K562 (cell line): Measurements from ENCODE around the gene ATP8B2. TPM values are rescaled to one million over a fixed set of nuclear protein-coding genes. Genes with fewer than 3 reads are reported as not detected.

ENCODE experiments used
- JUN ChIP-seq, 2 experiments: sonication (generic) in 1 of 2; formaldehyde crosslinking in 1 of 2; IDR thresholded peaks; 2 replicates each; pipeline versions ENCODE4 v1.6.1 to v1.8.0; 2012 to 2022; ENCODE audit warnings: borderline replicate concordance in 2 of 2, mild to moderate bottlenecking in 2 of 2, improper control_type of control experiment in 1 of 2, low read depth in 1 of 2, low read length in 1 of 2, missing genetic modification reagents in 1 of 2
- polyA plus RNA-seq, 8 experiments: library from polyadenylated mRNA; depleted of rRNA in 4 of 8; stranded (reverse) in 5 of 8; unstranded in 3 of 8; fragments of >200 nt; fragmentation: Nextera tagmentation in 2 of 8; fragmentation: Illumina TruSeq in 1 of 8; extraction: Ambion mirVana in 2 of 8; extraction: Trizol in 1 of 8; gene quantifications; 2 replicates each; pipeline versions ENCODE4 v1.2.1 to v1.2.3, GENCODE V29; 2011 to 2014; ENCODE audit warnings: inconsistent platforms in 1 of 8, missing spikeins in 1 of 8
- total RNA-seq, 7 experiments: library from RNA; depleted of rRNA in 6 of 7; stranded (reverse); fragments of >200 nt in 6 of 7; fragmentation: Illumina TruSeq in 2 of 7; extraction: Trizol in 2 of 7; gene quantifications; 2 replicates each; pipeline versions ENCODE4 v1.2.1 to v1.2.3, GENCODE V29; 2011 to 2021; ENCODE audit warnings: low replicate concordance in 1 of 7
- TF ChIP-seq, protein P1 (sequence below), 2 experiments: fragments of 450-650 bp; IDR thresholded peaks; 2 replicates each; pipeline ENCODE4 v1.6.1; 2016; ENCODE audit warnings: mild to moderate bottlenecking in 2 of 2, borderline replicate concordance in 1 of 2, low read depth in 1 of 2, moderate library complexity in 1 of 2

ATP8B2 gene
- total and polyA plus RNA-seq, 9 of the 15 experiments (the other 6 are each of a cell fraction or from before 2014, with no cell fraction given) = 0.27 to 33.2 (median 18.4) TPM

DNA sequence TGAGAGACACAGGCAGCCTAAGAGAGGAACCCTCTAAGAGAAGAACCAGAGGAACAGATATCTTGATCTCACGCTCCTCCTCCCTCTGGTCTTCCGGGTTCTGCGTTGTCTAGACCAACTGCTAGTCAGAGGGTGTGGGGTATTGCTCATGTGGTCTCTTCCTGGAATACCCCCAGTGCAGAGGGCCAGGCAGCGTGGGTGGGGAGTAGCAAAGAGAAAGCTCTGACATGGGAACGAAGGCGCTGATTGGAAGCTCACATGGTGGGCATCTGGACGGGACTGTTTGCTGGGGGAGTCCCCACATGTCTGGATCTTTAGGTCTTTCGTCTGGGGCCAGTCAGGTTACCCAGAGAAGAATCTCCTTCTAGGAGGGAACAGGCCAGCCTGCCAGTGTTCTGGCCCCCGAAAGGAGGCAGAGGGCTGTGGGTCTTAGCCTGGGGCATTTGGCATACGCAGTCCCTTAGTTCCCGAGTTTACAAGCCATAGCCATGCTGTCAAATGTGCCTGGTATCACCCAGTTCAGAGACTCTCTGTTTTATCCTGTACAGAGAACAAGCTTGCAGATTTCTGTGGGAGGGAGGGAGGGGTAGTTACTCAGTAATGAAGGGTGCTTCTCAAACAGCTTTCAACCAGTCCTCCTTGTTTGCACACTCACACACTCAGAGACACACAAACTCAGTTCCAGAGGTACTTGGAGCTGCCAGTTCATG, 61.5 kb downstream of the ATP8B2 start (continued):
- TF ChIP-seq, protein P1, sequence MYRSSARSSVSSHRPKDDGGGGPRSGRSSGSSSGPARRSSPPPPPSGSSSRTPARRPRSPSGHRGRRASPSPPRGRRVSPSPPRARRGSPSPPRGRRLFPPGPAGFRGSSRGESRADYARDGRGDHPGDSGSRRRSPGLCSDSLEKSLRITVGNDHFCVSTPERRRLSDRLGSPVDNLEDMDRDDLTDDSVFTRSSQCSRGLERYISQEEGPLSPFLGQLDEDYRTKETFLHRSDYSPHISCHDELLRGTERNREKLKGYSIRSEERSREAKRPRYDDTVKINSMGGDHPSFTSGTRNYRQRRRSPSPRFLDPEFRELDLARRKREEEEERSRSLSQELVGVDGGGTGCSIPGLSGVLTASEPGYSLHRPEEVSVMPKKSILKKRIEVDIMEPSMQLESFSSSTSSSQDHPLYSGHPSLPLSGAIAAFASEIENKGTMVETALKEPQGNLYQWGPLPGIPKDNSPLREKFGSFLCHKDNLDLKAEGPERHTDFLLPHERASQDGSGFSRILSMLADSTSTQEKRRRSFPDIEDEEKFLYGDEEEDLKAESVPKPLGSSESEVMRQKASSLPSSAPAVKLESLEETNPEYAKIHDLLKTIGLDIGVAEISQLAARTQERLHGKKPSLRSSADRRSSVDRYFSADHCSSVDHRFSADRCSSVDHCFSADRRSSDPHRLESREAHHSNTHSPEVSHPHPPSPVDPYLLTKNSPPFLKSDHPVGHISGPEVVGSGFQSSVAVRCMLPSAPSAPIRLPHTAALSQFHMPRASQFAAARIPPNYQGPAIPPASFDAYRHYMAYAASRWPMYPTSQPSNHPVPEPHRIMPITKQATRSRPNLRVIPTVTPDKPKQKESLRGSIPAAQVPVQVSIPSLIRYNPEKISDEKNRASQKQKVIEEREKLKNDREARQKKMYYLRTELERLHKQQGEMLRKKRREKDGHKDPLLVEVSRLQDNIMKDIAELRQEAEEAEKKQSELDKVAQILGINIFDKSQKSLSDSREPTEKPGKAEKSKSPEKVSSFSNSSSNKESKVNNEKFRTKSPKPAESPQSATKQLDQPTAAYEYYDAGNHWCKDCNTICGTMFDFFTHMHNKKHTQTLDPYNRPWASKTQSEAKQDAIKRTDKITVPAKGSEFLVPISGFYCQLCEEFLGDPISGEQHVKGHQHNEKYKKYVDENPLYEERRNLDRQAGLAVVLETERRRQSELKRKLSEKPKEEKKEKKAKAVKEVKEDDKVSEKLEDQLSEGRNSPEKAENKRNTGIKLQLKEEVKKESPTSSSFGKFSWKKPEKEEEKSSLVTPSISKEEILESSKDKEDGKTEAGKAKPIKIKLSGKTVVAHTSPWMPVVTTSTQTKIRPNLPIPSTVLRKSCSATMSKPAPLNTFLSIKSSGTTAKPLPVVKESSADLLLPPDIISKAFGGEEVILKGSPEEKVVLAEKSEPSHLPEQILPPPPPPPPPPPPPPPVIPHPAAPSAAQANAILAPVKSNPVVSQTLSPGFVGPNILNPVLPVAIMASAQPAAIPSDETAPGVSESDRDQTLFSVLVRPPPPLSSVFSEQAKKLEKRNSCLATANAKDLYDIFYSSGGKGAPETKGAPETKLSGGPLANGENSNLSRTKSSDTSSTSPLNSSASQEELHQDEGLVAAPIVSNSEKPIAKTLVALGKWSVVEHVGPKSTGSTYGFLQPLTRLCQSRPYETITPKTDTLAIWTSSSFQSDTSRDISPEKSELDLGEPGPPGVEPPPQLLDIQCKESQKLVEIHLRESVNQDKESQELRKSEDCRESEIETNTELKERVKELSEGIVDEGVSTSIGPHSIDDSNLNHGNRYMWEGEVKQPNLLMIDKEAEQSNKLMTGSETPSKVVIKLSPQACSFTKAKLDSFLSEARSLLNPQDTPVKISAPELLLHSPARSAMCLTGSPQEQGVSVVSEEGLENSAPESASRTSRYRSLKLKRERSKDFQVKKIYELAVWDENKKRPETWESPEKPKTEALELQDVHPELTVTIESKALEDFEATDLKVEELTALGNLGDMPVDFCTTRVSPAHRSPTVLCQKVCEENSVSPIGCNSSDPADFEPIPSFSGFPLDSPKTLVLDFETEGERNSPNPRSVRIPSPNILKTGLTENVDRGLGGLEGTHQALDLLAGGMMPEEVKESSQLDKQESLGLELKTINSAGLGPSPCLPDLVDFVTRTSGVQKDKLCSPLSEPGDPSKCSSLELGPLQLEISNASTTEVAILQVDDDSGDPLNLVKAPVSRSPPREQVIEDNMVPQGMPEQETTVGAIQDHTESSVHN (IDR thresholded peaks at IDR 0.05; ENCODE audit: borderline replicate concordance in 1 of 2, low read depth in 1 of 2) = no peak
- TF ChIP-seq JUN (IDR thresholded peaks at IDR 0.05; ENCODE audit: borderline replicate concordance, low read depth, low read length) (peak; percentile 20; the same call in 1 of the 2 replicates), JUN (CRISPR knock-in tag; IDR thresholded peaks at IDR 0.05; ENCODE audit: borderline replicate concordance) (no peak)
